ENCODE measurements around the gene CIAPIN1.

CIAPIN1 gene

GRCh38 chr16:57381791-57382534, 65.2 kb downstream of the CIAPIN1 start:
- no peak for DNase-seq

- DNase-seq, result peak; percentile 35
Observed at GRCh38 chr16:57380671-57381462, 66.3 kb downstream of the CIAPIN1 start.

GRCh38 chr16:57379579-57379978, 67.6 kb downstream of the CIAPIN1 start:
- DNase-seq, result peak; percentile 87

All from NCI-H226 (cell line).